ENCODE results near the gene KCMF1.

KCMF1 gene

GRCh38 chr2:85032621-85033020 lies 61.7 kb downstream of the KCMF1 start:
- DNase-seq = no peak

GRCh38 chr2:85033388-85033787 lies 62.4 kb downstream of the KCMF1 start:
- no peak for DNase-seq

GRCh38 chr2:85034158-85034557 lies 63.2 kb downstream of the KCMF1 start:
- DNase-seq = no peak

DNA sequence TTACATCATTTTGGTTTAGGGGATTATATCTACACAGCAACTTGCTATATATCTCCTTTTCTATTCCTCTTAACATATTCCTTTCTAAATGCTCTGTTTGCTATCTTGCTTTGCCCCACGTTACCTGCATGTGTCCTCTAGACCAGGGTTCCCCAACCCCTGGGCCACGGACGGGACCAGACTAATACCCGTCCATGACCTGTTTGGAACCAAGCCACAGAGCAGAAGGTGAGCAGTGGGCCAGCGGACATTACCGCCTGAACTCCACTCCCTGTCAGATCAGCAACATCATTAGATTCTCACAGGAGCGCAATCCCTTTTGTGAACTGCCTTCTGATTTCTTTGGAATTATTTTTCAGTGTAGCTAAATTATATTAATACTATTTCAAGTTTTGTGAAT lies 66.7 kb downstream of the KCMF1 start:
- DNase-seq = no peak

GRCh38 chr2:85042330-85042729 lies 71.4 kb downstream of the KCMF1 start:
- no peak for DNase-seq

GRCh38 chr2:85048534-85048933 lies 77.6 kb downstream of the KCMF1 start:
- no peak for DNase-seq

GRCh38 chr2:85049236-85049635 lies 78.3 kb downstream of the KCMF1 start:
- DNase-seq = no peak

- peak; percentile 59 to 64 for DNase-seq
Measured at GRCh38 chr2:85053802-85054201, 82.8 kb downstream of the KCMF1 start.

DNA sequence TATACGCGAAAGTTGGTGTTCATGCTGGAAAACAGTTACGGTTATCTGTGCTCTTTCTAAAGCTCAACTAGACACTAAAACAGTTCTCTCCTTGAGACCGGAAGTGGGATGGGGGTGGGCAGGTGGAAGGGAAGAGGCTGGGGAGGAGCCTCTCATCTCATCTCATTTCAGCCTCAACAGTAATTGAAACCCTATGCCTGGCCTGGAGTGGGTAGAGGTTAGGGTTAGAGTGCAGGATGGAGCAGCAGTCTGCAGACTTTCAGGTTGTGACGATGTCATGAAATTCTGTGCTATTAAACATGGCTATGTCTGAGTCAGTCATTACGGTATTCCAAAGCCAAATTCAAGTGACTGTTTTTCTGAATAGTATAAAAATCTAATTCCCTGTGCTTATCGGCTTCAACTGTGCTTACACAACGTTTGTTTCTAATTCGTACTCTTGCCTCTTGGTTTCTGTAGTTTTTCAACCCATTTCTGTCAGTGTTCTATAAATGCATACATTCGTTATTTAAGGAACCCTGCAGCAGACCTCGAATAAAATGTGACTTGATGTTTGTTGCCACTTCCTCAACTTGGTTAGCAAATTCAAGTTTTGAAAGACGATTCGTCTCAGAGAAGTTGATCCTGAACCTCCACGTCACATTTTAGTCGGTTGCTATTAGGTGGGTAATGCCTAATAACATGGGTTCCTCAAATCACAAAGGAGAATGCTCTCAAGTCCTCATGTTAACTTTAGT lies 86.4 kb downstream of the KCMF1 start:
- peak; percentile 83 to 89 for DNase-seq

GRCh38 chr2:85061896-85062295 lies 90.9 kb downstream of the KCMF1 start:
- no peak for DNase-seq

- DNase-seq = no peak
Measured at GRCh38 chr2:85062565-85062964, 91.6 kb downstream of the KCMF1 start.

GRCh38 chr2:85063981-85064599 lies 93.1 kb downstream of the KCMF1 start:
- no peak for DNase-seq

- no peak for DNase-seq
Measured at GRCh38 chr2:85064927-85065577, 94.1 kb downstream of the KCMF1 start.

GRCh38 chr2:85066006-85066740 lies 95.2 kb downstream of the KCMF1 start:
- no peak for DNase-seq

- peak; percentile 46 to 61 for DNase-seq
Measured at GRCh38 chr2:85066874-85067351, 96.0 kb downstream of the KCMF1 start.

- no peak for DNase-seq
Measured at GRCh38 chr2:85071096-85071495, 100.1 kb downstream of the KCMF1 start.

DNA sequence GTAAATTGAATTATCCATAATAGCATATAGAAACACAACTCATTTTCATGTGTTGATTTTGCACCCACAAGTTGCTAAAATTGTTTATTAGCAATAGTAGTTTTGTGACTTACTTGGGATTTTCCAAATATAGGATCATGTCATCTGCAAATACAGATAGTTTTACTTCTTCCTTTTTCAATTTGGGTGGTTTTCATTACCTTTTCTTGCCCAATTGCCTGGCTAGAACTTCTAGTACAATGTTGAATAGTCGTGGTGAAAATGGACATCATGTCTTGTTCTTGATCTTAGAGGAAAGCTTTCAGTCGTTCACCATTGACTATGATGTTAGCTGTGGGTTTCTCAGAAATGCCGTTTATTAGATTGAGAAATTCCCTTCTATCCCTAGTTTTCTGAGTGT lies 102.1 kb downstream of the KCMF1 start:
- no peak for DNase-seq

- DNase-seq = no peak
Measured at GRCh38 chr2:85076618-85077274, 105.8 kb downstream of the KCMF1 start.

DNA sequence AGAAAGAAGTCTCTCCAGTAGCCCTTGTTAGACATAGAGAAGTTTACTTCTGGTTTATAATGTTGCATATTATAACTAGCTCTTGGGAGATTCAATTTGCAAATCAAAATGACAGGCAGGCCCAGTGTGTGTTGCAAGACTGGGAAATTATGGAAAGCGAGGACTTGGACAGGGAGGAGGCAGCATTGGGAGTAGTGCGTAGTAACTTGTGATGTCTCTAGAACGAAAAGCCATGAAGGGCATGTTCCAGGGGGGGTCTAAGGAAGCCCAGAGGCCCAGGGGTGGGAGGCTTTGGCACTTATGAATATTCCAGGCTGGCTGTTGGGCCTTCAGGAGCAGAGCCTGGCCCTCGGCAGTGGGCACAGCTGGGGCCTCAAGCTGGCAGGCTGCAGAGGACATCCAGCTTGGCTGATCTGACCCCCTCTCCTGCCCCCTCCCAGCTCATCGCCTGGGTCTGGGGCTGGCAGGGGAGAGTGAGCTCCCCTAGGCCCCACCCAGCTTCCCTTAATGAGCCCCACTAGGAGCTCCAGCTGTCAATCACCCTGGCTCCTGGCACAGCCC lies 107.0 kb downstream of the KCMF1 start:
- no peak for DNase-seq

DNA sequence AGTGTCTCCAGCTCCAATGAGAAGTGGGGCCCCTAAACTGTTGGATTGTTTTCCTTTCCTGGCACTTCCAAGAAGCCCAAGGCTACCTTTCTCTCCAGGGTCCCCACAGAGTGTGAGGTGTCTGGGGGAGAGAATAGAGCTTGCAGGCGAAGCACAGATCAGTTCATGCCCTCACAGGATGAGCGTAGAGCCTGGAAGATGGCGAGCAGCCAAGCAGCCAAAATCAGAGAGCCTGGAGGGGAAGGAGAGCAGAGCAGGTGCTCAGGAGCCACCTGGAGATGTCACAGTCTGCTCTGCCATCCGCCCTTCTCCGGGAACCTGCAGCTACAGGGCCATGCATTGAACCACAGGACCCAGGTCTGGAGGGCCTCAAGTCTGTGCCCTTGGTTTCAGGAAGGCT lies 107.6 kb downstream of the KCMF1 start:
- DNase-seq = no peak

- DNase-seq = no peak
Measured at GRCh38 chr2:85083092-85083491, 112.1 kb downstream of the KCMF1 start.

GRCh38 chr2:85085563-85085962 lies 114.6 kb downstream of the KCMF1 start:
- no peak for DNase-seq
